ENCODE measurements around the gene FANCC. TPM values are rescaled to one million over a fixed set of nuclear protein-coding genes. Genes with fewer than 3 reads are reported as not detected.
A peak's percentile ranks its signal among the peaks of the same experiment; 100 is the strongest.
"Not testable (repeated sequence)": the region's sequence is repeated elsewhere in the genome, so short reads cannot be mapped to it uniquely, and the experiment has no call there.

The FANCC gene
- total and polyA plus RNA-seq, 4 donors, result 8.3 to 32.4 (median 11.5) TPM

GRCh38 chr9:95224376-95225019 lies 93.0 kb downstream of the FANCC start:
- Histone ChIP-seq H3K27ac (ENCODE audit: low read depth in 1 of 2, low read length in 2 of 2) (no peak overlapping the region), H3K36me3 (ENCODE audit: control insufficient read depth in 4 of 4, insufficient read depth in 3 of 4, low read depth in 1 of 4, low read length in 3 of 4) (no peaks in the 10 kb centered on the region), H3K4me1 (ENCODE audit: control insufficient read depth in 4 of 4, insufficient read depth in 4 of 4, low read length in 3 of 4) (peaks cover 2 to 11% (median 9%) of the 10 kb centered on the region in 4 donors), H3K9me3 (ENCODE audit: control insufficient read depth in 4 of 4, low read length in 3 of 4) (no peaks in the 10 kb centered on the region), H3K4me3 (ENCODE audit: low read depth in 1 of 3, low read length in 3 of 3) (no peak overlapping the region), H3K27me3 (ENCODE audit: control insufficient read depth in 4 of 4, insufficient read depth in 4 of 4, low read length in 3 of 4) (no peaks in the 10 kb centered on the region), H3K9ac (ENCODE audit: low read depth in 1 of 2, low read length in 2 of 2) (no peak overlapping the region)
- WGBS, result 93% methylated on average over 3 of the region's 3 CpGs
- no peak for TF ChIP-seq GABPA (IDR thresholded peaks at IDR 0.05 in 1 of 2, conservative IDR thresholded peaks at IDR 0.05 in 1 of 2)
- peak in 1 of 2 donors; percentile 27 for TF ChIP-seq HNF4A (conservative IDR thresholded peaks at IDR 0.05)
- no peak for DNase-seq (ENCODE audit: low spot score)

- not testable (repeated sequence) for H3K9ac ChIP-seq (ENCODE audit: low read depth in 1 of 2, low read length in 2 of 2); DNase-seq (ENCODE audit: low spot score); H3K4me3 ChIP-seq (ENCODE audit: low read depth in 1 of 3, low read length in 3 of 3); H3K27me3 ChIP-seq (ENCODE audit: control insufficient read depth in 4 of 4, insufficient read depth in 4 of 4, low read length in 3 of 4); H3K27ac ChIP-seq (ENCODE audit: low read depth in 1 of 2, low read length in 2 of 2); H3K9me3 ChIP-seq (ENCODE audit: control insufficient read depth in 4 of 4, low read length in 3 of 4); H3K36me3 ChIP-seq (ENCODE audit: control insufficient read depth in 4 of 4, insufficient read depth in 3 of 4, low read depth in 1 of 4, low read length in 3 of 4); H3K4me1 ChIP-seq (ENCODE audit: control insufficient read depth in 4 of 4, insufficient read depth in 4 of 4, low read length in 3 of 4)
- 97% methylated on average over 4 of the region's 4 CpGs for WGBS
Observed at GRCh38 chr9:95220352-95220751, 97.2 kb downstream of the FANCC start.

GRCh38 chr9:95218773-95219172 lies 98.7 kb downstream of the FANCC start:
- Histone ChIP-seq H3K27ac (ENCODE audit: low read depth in 1 of 2, low read length in 2 of 2) (no peak overlapping the region), H3K36me3 (ENCODE audit: control insufficient read depth in 4 of 4, insufficient read depth in 3 of 4, low read depth in 1 of 4, low read length in 3 of 4) (no peaks in the 10 kb centered on the region), H3K9ac (ENCODE audit: low read depth in 1 of 2, low read length in 2 of 2) (no peak overlapping the region), H3K27me3 (ENCODE audit: control insufficient read depth in 4 of 4, insufficient read depth in 4 of 4, low read length in 3 of 4) (no peaks in the 10 kb centered on the region), H3K9me3 (ENCODE audit: control insufficient read depth in 4 of 4, low read length in 3 of 4) (no peaks in the 10 kb centered on the region), H3K4me1 (ENCODE audit: control insufficient read depth in 4 of 4, insufficient read depth in 4 of 4, low read length in 3 of 4) (no peaks in the 10 kb centered on the region), H3K4me3 (ENCODE audit: low read depth in 1 of 3, low read length in 3 of 3) (no peak overlapping the region)
- no peak for DNase-seq (ENCODE audit: low spot score)
- 82% methylated on average over 4 of the region's 4 CpGs for WGBS
- TF ChIP-seq TAF1 (conservative IDR thresholded peaks at IDR 0.05), result no peak
- TF ChIP-seq REST (IDR thresholded peaks at IDR 0.05), result no peak
- no peak for TF ChIP-seq EGR1 (IDR thresholded peaks at IDR 0.05; ENCODE audit: low read depth in 2 of 2)
- no peak for TF ChIP-seq RXRA (IDR thresholded peaks at IDR 0.05)
- TF ChIP-seq SP1 (IDR thresholded peaks at IDR 0.05), result no peak
- no peak for TF ChIP-seq YY1 (IDR thresholded peaks at IDR 0.05)
- no peak for TF ChIP-seq CTCF (IDR thresholded peaks at IDR 0.05; ENCODE audit: low read depth, low read length, missing input control)
- TF ChIP-seq RAD21 (IDR thresholded peaks at IDR 0.05), result no peak
- no peak for TF ChIP-seq JUND (IDR thresholded peaks at IDR 0.05)
- no peak for TF ChIP-seq ZBTB33 (IDR thresholded peaks at IDR 0.05)
- no peak for TF ChIP-seq FOXA1 (IDR thresholded peaks at IDR 0.05)
- no peak for TF ChIP-seq ATF3 (IDR thresholded peaks at IDR 0.05)
- TF ChIP-seq MAX (IDR thresholded peaks at IDR 0.05), result no peak
- no peak for TF ChIP-seq FOXA2 (IDR thresholded peaks at IDR 0.05)
- no peak for TF ChIP-seq HNF4G (IDR thresholded peaks at IDR 0.05)

All from liver (tissue), 9 donors.